ENCODE data around the gene GAMT. TPM values are rescaled to one million over a fixed set of nuclear protein-coding genes. Genes with fewer than 3 reads are reported as not detected.

The GAMT gene
- total and polyA plus RNA-seq, 2 of the 13 experiments (the other 11 are each of a cell fraction or from before 2014, with no cell fraction given): 115 to 124 TPM

DNA sequence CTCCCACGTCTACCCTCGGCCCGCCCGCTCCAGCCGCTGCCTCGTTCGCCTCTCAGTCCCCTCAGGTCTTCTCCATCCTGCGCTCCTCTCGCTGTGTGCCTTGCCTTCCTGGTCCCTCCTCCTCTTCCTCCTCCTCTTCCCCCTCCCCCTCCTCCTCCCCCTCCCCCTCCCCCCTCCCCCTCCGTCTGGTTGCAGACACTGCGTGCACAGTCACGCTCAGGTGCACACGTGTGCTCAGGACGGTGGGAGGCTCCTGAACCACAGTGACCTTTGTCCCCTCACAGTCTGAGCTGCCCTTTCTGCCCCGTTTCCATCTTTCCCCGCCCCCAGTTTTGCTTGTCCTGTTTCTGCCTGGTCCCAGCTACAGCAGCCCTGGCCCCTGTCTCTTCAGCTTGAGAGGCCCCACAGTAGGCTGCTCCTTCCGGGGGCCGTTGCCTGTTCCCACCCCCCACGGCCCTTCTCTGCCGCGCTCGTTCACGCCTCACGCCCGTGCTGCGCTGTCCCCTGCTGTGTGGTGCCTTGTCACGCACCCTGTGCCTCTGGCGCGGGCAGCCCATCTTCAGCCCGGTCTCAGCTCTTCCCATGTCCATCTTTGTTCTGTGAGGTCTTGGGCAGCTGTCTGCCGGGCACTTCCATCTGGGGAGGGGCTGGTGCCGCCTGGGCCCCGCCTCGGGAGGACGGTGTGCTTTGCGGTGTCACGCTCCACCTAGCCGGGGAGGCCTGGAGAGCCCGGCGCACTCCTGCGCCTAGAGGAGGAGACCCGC lies 23.0 kb upstream of the GAMT start (continued):
- TF ChIP-seq ZSCAN29 (CRISPR knock-in tag; conservative IDR thresholded peaks at IDR 0.05) (no peak), RAD21 (CRISPR knock-in tag; IDR thresholded peaks at IDR 0.05) (no peak), MTF2 (CRISPR knock-in tag; IDR thresholded peaks at IDR 0.05; ENCODE audit: borderline replicate concordance) (no peak), MAZ (IDR thresholded peaks at IDR 0.05; ENCODE audit: borderline replicate concordance, low read depth, low read length) (0 out of 2 replicates have a peak, but pooled peaks have one; percentile 39), MAZ (CRISPR knock-in tag; IDR thresholded peaks at IDR 0.05; ENCODE audit: low read depth) (peak; percentile 91), ZNF430 (CRISPR knock-in tag; IDR thresholded peaks at IDR 0.05) (peak; percentile 62; the same call in 1 of the 2 replicates), PITX1 (CRISPR knock-in tag; IDR thresholded peaks at IDR 0.05) (0 out of 2 replicates have a peak, but pooled peaks have one; percentile 24), SALL2 (CRISPR knock-in tag; IDR thresholded peaks at IDR 0.05) (0 out of 2 replicates have a peak, but pooled peaks have one; percentile 38), ARNTL (CRISPR knock-in tag; IDR thresholded peaks at IDR 0.05) (peak; percentile 97), ESRRA (CRISPR knock-in tag; IDR thresholded peaks at IDR 0.05; ENCODE audit: low read depth) (0 out of 2 replicates have a peak, but pooled peaks have one; percentile 65), NFKB2 (CRISPR knock-in tag; IDR thresholded peaks at IDR 0.05; ENCODE audit: borderline replicate concordance) (peak; percentile 32; the same call in 1 of the 2 replicates), TEAD3 (CRISPR knock-in tag; optimal IDR thresholded peaks at IDR 0.05; ENCODE audit: borderline replicate concordance) (no peak), SMAD3 (CRISPR knock-in tag; IDR thresholded peaks at IDR 0.05) (no peak), NFE2L2 (IDR thresholded peaks at IDR 0.05; ENCODE audit: low read length) (peak; percentile 29; the same call in 1 of the 2 replicates), ZNF883 (CRISPR knock-in tag; IDR thresholded peaks at IDR 0.05; ENCODE audit: not compliant biosample characterization) (peak; percentile 62), ZNF274 (CRISPR knock-in tag; IDR thresholded peaks at IDR 0.05) (peak; percentile 83), FOSL2 (CRISPR knock-in tag; IDR thresholded peaks at IDR 0.05) (peak; percentile 33; the same call in 1 of the 2 replicates), KDM6A (CRISPR knock-in tag; IDR thresholded peaks at IDR 0.05; ENCODE audit: low read depth) (peak; percentile 78)
- TF ChIP-seq, protein P1, sequence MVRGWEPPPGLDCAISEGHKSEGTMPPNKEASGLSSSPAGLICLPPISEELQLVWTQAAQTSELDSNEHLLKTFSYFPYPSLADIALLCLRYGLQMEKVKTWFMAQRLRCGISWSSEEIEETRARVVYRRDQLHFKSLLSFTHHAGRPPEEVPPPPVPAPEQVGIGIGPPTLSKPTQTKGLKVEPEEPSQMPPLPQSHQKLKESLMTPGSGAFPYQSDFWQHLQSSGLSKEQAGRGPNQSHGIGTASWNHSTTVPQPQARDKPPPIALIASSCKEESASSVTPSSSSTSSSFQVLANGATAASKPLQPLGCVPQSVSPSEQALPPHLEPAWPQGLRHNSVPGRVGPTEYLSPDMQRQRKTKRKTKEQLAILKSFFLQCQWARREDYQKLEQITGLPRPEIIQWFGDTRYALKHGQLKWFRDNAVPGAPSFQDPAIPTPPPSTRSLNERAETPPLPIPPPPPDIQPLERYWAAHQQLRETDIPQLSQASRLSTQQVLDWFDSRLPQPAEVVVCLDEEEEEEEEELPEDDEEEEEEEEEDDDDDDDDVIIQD (CRISPR knock-in tag; IDR thresholded peaks at IDR 0.05; ENCODE audit: low read depth): 0 out of 2 replicates have a peak, but pooled peaks have one; percentile 36
- TF ChIP-seq, protein P2, sequence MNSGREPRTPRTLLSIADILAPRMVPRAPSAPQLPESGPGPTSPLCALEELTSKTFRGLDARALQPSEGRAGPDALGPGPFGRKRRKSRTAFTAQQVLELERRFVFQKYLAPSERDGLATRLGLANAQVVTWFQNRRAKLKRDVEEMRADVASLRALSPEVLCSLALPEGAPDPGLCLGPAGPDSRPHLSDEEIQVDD (CRISPR knock-in tag; IDR thresholded peaks at IDR 0.05; ENCODE audit: borderline replicate concordance): peak; percentile 77; the same call in 1 of the 2 replicates
- TF ChIP-seq, protein P3, sequence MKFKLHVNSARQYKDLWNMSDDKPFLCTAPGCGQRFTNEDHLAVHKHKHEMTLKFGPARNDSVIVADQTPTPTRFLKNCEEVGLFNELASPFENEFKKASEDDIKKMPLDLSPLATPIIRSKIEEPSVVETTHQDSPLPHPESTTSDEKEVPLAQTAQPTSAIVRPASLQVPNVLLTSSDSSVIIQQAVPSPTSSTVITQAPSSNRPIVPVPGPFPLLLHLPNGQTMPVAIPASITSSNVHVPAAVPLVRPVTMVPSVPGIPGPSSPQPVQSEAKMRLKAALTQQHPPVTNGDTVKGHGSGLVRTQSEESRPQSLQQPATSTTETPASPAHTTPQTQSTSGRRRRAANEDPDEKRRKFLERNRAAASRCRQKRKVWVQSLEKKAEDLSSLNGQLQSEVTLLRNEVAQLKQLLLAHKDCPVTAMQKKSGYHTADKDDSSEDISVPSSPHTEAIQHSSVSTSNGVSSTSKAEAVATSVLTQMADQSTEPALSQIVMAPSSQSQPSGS (CRISPR knock-in tag; IDR thresholded peaks at IDR 0.05): peak; percentile 23; the same call in 1 of the 2 replicates
- TF ChIP-seq, protein P4, sequence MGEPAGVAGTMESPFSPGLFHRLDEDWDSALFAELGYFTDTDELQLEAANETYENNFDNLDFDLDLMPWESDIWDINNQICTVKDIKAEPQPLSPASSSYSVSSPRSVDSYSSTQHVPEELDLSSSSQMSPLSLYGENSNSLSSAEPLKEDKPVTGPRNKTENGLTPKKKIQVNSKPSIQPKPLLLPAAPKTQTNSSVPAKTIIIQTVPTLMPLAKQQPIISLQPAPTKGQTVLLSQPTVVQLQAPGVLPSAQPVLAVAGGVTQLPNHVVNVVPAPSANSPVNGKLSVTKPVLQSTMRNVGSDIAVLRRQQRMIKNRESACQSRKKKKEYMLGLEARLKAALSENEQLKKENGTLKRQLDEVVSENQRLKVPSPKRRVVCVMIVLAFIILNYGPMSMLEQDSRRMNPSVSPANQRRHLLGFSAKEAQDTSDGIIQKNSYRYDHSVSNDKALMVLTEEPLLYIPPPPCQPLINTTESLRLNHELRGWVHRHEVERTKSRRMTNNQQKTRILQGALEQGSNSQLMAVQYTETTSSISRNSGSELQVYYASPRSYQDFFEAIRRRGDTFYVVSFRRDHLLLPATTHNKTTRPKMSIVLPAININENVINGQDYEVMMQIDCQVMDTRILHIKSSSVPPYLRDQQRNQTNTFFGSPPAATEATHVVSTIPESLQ (CRISPR knock-in tag; conservative IDR thresholded peaks at IDR 0.05): no peak
- TF ChIP-seq, protein P5, sequence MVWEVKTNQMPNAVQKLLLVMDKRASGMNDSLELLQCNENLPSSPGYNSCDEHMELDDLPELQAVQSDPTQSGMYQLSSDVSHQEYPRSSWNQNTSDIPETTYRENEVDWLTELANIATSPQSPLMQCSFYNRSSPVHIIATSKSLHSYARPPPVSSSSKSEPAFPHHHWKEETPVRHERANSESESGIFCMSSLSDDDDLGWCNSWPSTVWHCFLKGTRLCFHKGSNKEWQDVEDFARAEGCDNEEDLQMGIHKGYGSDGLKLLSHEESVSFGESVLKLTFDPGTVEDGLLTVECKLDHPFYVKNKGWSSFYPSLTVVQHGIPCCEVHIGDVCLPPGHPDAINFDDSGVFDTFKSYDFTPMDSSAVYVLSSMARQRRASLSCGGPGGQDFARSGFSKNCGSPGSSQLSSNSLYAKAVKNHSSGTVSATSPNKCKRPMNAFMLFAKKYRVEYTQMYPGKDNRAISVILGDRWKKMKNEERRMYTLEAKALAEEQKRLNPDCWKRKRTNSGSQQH (CRISPR knock-in tag; IDR thresholded peaks at IDR 0.05; ENCODE audit: low read depth): peak; percentile 45; the same call in 1 of the 2 replicates

Measured in HepG2 (cell line).